ENCODE data around the gene VWA8.
"Not testable (repeated sequence)": the region's sequence is repeated elsewhere in the genome, so short reads cannot be mapped to it uniquely, and the experiment has no call there.

The VWA8 gene

DNA sequence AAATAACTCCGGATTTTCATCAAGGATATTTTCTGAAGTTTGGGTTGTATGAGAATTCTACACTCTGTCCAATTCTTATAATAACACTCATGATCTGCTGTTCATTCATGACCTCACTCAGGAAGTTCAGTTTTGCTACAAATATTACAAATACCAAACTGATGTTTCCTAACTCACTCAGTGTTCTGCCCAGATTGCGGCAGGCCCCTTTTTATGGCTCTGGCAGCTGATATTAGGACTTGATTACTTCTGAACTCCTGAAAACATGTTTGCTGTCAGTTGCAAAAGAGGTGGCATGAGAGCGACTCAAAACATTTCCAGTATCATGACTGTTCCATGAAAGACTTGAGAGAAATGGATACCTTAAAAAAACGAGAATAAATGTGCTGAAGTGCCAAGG is 315.6 kb downstream of the VWA8 start:
- DNase-seq (ENCODE audit: low spot score): peak; percentile 52

DNA sequence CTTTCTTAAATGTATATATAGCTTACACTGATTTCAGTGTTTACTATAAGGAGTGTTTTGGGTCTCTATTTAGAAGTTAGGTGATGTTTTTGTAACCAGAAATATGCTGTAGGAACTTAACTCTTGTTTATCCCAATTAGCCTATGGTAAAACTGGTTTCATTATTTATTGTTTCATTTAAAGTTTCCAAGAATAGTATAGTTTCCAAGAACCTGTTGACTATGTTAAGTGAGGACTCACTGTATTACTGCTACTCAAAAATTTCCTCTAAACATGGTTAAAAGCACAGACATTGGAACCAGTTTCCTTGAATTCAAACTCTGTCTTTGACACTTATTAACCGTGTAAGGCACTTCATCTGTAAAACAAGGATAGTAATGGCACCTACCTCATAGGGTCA is 316.2 kb downstream of the VWA8 start:
- no peak for DNase-seq (ENCODE audit: low spot score)

DNA sequence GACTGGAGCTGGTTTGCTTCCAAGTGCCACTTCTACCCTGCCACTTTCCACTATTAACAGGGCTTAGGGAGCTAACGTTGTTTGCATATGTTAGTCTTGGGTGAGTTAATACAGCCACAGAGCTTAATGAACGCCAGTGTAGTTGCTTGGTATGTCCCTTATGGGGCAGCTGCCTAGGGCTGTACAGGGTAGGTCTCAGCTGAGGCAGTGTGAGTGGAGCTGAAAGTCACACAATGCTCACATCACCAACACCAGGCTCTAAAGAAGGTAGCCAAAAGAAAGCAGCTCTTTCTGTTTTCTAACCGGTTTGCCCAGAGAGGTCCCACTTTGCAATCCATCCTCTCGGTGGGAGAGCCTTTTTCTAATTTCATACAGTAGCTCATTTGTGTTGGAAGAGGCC is 317.4 kb downstream of the VWA8 start:
- DNase-seq (ENCODE audit: low spot score): no peak

DNA sequence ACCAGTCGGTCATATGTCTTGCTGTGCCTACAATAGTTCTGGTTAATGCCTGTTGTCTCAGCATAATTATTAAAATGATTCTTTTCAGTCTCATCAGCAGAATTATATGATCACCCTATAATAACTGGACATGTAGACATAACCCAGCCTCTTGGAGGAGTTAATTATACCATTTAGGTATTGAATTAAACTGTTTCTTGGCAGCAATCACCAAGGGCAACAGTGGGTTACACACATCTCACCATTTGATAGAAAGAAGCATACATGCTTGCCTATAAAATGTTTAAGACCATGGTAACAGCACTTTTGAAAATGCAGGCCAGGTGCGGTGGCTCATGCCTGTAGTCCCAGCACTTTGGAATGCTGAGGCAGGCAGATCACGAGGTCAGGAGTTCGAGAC is 318.9 kb downstream of the VWA8 start:
- no peak for DNase-seq (ENCODE audit: low spot score)

DNA sequence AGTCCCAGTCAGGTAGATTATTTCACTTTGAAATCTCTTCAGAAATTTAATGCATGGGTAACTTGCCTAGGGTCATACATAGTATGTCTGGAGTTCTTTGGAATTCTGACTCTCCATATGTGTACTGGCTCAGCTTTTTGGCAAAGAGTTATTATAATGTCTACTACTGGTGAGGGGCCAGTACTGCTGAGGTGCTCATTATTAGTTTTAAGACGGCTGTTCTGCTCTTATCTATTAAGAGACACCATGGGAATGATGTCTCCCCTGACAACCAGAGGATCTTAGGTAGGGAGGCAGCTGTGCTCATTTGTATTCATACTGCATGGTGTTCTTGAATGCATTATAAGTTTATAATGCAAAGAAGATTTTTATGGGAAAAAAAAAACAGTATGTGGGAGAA is 319.5 kb downstream of the VWA8 start:
- no peak for DNase-seq (ENCODE audit: low spot score)

DNA sequence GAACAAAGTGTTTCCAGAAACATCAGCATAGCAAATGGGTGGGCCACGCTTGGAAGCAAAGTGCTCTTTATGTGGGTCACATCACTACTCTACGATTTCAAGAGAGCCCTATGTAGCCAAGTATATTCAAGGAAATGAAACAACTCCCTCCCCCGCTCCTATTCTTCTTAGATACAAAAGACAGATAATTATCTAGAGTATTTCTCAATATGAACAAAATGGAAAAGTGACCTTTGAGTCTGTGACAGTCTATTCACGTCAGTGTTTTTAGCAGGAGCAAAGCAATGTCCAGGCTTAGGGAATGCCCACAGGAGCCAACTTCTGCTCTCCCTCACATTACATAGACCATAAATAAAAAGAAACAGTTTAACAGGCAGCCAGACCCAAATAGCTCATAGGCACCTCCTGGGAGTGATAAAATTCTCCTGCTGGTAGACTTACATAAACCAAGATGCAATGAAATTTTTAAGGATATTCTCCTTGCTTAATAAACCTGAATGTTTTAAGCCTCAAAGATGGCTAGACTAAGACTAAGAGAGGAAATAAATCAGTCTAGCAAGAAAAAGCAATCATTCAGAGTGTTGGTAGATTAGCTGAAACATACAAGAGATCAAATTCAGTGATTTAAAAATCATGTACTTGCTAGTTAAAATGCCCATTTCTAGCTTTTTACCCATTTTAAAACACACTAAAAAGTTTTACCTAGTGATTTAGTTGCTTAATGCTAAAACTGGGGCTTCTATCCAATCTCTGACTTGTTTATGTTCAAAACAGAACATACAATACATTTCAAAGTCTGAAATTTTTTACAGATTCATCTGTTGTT is 320.7 kb downstream of the VWA8 start:
- DNase-seq (ENCODE audit: low spot score): no peak

DNA sequence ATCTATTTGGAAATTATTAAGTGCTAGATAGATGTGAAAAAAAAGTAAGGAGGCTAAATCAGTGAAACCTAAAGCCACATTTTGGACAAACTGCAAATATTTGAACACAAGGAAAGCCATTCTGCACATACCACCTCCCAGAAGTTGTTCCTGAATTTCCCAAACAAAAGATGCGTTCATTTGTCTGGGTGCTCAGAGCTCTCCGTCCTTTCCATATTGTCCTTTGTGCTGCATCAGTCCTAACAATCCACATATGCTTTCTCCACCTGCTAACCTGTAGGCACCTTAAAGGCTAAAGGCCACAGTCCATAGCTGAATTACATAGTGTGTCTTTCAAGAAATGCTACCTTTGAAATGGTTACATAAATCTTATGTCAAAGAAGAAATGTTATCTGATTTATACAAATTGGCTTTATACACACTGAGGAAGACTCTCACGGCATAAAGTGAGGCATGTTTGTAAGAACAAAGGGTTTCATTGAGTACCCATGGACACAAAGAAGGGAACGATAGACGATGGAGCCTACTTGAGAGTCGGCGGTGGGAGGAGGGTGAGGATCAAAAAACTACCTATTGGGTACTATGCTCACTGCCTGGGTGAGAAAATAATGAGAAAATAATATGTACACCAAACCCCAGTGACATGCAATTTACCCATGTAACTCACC is 321.5 kb downstream of the VWA8 start:
- no peak for DNase-seq (ENCODE audit: low spot score)

DNA sequence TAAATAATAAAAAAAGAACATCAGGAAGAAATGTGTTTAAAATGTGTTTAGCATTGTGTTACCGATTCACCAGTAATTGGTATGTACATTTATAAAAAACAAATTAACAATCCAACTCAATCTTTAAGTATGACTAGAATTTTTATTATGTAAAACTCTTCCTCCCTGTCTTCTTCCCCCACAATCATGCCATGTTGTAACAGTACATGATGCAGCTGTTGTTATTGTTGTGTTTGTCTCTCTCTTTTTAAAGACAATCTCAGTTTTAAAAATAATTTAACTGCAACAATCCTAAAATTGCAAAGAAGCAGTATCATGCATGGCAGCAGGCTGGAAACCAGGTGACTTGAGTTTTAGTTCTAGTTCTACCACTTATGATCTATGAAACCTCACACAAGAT is 323.3 kb downstream of the VWA8 start:
- DNase-seq (ENCODE audit: low spot score): no peak

DNA sequence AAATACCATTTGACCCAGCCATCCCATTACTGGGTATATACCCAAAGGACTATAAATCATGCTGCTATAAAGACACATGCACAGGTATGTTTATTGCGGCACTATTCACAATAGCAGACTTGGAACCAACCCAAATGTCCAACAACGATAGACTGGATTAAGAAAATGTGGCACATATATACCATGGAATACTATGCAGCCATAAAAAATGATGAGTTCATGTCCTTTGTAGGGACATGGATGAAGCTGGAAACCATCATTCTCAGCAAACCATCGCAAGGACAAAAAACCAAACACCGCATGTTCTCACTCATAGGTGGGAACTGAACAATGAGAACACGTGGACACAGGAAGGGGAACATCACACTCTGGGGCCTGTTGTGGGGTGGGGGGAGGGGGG is 323.9 kb downstream of the VWA8 start:
- not testable (repeated sequence) for DNase-seq (ENCODE audit: low spot score)

DNA sequence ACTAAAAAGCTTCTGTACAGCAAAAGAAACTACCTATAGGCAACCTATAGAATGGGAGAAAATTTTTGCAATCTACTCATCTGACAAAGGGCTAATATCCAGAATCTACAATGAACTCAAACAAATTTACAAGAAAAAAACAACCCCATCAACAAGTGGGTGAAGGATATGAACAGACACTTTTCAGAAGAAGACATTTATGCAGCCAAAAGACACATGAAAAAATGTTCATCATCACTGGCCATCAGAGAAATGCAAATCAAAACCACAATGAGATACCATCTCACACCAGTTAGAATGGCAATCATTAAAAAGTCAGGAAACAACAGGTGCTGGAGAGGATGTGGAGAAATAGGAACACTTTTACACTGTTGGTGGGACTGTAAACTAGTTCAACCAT is 324.3 kb downstream of the VWA8 start:
- DNase-seq (ENCODE audit: low spot score): not testable (repeated sequence)

DNA sequence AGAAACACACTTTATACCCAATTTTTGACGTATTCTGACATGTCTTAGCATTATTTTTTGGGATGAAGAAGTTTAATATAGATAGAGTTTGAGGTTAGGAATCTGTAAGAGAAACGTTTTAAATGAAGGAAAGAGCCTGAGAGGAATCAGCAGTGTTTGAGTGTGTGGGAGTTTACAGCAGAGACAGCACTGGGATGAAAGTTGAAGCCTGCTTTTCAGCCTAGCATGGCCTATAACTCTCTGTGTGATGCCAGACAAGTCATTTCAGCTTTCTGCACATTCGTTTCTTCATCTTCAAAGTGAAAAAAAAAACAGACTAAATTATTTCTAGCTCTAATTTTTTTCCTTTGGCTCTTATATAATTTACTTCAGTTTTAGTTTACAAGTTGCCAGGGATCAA is 326.5 kb downstream of the VWA8 start:
- DNase-seq (ENCODE audit: low spot score): no peak

DNA sequence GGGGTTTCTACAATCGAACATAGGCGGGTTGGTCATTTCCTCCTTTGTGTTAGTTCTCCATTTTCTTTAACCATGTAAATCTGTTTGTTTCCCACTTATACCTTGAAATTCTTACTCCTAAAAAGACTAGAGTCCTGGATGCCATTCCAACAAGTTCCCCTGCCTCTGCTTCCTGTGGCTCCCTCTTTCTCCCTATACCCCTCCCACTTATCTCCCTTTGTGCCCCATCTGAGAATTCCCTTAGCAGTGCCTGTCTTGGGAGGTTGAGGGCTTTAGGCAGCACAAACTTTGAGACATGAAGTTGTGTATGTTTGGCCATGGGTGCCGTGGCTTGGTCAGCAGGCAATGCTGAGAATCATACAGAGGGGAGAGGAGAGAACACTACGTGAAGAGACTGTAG is 327.1 kb downstream of the VWA8 start:
- DNase-seq (ENCODE audit: low spot score): no peak

DNA sequence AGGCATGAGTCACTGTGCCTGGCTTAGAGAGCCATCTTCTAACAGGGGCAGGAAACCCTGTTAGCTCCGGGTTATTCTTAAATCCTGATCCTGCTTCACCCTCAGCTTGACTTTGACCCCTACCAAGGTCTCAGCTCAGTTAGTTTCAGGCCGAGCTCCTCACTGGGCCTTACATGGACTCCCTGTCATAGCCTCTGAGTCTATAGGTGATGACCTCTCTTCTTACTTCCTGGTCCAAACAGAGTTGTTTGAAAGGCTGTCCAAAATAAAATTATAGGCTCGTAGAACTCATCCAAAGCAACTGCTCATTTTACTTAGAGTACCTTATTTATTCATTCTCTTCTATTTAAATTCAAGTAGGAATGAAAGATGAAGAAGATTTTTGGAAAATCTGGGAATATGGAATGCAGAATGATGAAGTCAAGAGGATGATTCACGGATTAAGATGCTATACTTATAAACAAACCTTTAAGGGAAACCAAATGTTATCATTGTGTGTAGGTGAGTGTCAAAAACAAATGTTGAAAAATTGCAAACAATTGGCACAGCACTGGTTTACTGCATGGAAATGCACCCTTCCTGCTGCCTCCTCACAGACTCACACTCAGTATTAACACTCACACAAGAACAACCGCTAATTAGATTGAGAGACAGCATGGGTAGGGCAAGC is 329.5 kb downstream of the VWA8 start:
- no peak for DNase-seq (ENCODE audit: low spot score)

DNA sequence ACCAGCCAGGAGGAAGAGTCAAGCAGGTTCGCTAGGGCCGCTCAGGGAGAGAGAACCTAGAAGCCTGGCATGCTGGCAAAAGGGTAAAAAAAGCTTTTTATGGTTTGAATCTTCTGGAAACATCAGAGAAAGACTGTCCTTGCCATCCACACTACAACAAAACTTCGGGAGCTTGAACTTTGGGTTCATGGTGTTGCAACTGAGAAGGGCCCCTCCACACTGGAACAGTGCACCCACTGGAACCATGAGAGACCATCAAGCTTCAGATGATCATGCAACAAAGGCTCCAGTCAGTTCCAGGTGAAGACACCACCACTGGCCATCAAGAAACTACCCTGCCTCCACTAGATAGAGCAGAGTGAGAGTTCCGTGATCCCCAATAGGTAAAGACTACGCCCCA is 333.5 kb downstream of the VWA8 start:
- no peak for DNase-seq (ENCODE audit: low spot score)

DNA sequence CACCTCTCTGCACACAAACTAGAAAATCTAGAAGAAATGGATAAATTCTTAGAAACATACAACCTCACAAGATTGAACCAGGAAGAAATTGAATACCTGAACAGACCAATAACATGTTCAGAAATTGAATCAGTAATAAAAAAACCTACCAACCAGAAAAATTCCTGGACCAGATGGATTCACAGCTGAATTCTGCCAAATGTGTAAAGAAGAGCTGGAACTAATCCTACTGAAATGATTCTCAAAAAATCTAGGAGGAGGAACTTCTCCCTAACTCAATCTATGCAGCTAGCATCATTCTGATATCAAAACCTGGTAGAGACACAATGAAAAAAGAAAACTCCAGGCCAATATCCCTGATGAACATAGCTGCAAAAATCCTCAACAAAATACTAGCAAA is 336.9 kb downstream of the VWA8 start:
- no peak for DNase-seq (ENCODE audit: low spot score)

DNA sequence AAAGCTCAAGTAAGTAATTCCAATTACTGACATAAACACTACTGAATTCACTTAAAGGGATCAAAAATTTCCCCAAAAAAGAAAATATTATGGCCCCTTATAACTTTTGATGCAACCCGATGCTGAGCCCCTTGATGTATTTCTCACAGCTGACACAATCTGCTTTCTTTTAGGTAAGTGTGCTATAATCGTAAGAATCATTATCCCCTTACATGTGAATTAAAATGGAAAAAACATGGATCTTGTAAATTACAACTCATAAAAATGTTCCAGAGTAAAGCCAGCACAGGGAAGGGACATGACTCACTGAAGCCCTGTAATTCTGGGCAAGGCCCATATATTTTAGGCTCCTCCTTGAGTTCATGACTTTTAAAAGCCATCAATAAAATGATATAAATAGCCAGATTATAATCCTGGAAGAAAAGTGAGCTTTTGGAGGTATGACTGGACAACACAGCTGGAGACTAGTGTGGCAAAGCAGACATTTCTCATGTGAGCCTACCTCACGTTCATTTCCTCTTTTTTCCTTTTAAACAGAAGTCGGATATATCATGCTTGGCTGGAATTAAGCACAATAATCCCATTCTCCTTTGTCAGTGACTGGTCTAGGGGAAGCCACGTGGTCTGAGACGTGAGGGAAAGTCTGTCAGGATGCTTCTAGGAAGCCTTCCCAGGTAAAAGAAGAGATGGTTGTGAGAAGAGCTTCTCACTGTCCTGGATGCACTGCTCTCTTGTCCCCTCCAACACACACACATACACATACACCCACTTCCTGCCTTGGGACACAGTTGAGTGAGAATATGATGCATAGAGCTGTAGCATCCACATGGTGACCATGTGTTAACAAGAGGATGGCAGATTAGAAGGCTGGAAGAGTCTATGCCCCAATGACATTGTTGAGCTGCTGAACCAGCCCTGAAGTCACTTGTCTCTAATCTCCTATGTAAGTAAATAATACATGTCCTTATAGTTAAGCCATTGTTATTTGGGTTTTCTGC is 338.2 kb downstream of the VWA8 start:
- peak; percentile 33 for DNase-seq (ENCODE audit: low spot score)

DNA sequence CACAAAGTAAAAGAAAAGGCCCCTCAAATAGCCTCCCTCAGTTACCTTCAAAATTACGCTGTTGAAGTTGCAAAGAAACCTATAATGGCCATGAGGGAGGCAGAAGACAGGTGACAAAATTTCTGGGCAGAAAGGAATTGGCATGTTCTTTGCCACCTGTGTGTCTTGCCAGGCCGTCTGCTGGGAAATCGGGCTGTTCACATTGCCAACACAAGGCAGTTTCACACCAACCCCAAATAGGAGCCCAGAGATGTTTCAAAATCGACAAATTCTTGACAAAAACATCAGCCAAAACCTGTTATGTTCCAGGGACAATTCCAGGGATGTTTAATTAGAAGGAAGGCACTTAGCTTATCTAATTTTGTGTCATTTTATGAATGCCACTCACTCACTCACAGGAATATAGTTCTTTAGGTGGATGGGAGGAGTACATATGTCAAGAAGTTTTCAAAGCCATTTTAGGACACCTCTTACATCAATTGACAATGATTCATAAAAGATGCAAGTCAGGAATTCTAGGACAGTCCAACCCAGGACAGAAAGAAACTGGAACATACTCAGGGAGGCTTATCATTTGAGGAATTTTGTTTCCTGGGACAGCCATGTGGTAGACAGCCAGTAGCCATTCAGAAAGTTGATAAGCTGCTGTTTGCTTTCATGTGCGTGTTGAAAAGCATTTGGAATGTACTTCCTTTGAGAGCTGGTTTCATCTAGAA is 339.0 kb downstream of the VWA8 start:
- no peak for DNase-seq (ENCODE audit: low spot score)

DNA sequence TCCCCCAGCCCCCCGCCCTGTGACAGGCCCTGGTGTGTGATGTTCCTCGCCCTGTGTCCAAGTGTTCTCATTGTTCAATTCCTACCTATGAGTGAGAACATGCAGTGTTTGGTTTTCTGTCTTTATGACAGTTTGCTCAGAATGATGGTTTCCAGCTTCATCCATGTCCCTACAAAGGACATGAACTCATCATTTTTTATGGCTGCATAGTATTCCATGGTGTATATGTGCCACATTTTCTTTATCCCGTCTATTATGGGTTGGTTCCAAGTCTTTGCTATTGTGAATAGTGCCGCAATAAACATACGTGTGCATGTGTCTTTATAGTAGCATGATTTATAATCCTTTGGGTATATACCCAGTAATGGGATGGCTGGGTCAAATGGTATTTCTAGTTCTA is 343.3 kb downstream of the VWA8 start:
- DNase-seq (ENCODE audit: low spot score): not testable (repeated sequence)

DNA sequence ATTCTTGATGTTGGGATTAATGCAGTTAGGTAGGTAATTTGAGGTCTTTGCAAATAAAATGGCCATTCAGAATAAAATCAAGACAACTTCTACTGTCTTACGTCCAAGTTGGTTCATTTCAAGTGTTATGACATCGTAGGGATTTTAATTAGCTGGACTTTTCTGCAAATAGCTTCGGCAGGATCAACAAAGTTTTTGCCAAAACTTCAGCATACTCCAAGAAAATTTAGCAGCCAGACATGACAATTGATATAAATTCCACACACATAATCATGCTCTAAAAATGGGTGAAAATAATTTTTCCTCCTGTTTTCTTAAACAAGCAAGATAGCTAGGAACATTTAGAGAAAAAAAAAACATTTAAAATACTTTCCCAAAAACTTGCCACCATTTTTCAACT is 344.8 kb downstream of the VWA8 start:
- DNase-seq (ENCODE audit: low spot score): no peak

DNA sequence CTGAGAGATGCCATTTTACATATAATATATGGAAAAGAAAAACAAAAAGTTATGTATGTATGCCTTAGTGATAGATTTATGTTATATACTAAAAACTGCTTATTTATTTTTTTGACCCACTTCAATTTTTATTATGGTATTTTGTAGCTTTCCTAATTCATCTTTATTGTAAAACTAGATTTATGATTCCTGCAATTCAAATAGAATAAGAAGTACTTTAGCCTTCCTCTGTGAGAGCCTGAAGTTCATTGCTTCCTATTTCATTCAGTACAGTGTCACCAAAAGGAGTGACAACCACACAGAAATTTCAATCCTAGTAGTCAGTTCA is 345.4 kb downstream of the VWA8 start:
- no peak for DNase-seq (ENCODE audit: low spot score)
